Loucy (cell line): ENCODE measurements around the gene SPEG.

Source experiments
- CTCF ChIP-seq: fragments of 200-600 bp; sonication (generic); conservative IDR thresholded peaks from 2 replicates; pipeline ENCODE4 v1.5.1; 2014; ENCODE audit warnings: mild to moderate bottlenecking, antibody characterized with exemption, low read length
- EZH2phosphoT487 ChIP-seq: fragments of 200-600 bp; IDR thresholded peaks from 2 replicates; pipeline ENCODE4 v1.6.1; 2018; ENCODE audit warnings: antibody characterized with exemption, mild to moderate bottlenecking, moderate library complexity, borderline replicate concordance

- no peak for TF ChIP-seq CTCF
- TF ChIP-seq EZH2phosphoT487, result no peak
Observed at GRCh38 chr2:219496825-219497494, 62.3 kb downstream of the SPEG start.
